Effector memory CD8-positive, alpha-beta T cell (primary cell): ENCODE measurements around the gene BPGM.

Source experiments
- ATAC-seq: fragments of 150-1000 bp; cut with Tn5 transposase; replicated peaks from 2 replicates; pipeline ENCODE4 v1.10.0; 2021; ENCODE audit warnings: mild to moderate bottlenecking, moderate library complexity
- DNase-seq, 3 experiments: peaks; one replicate each; pipeline ENCODE4 v3.0.0; 2021
- H3K27ac Mint-ChIP-seq, 2 donors: one replicate each; pipeline ENCODE4 v1.8.0; 2022; ENCODE audit warnings: mild to moderate bottlenecking in 2 of 2, mixed read lengths in 2 of 2, moderate library complexity in 2 of 2
- H3K27me3 Mint-ChIP-seq, 2 donors: one replicate each; pipeline ENCODE4 v1.8.0; 2022; ENCODE audit warnings: mixed read lengths in 2 of 2
- H3K36me3 Mint-ChIP-seq: one replicate; pipeline ENCODE4 v1.8.0; 2022; ENCODE audit warnings: mild to moderate bottlenecking, moderate library complexity, mixed read lengths; ENCODE audit not compliant: insufficient read depth
- H3K4me1 Mint-ChIP-seq, 2 donors: one replicate each; pipeline ENCODE4 v1.8.0; 2022; ENCODE audit warnings: low read depth in 2 of 2, mixed read lengths in 2 of 2
- H3K4me3 Mint-ChIP-seq, 2 donors: one replicate each; pipeline ENCODE4 v1.8.0; 2022; ENCODE audit warnings: mild to moderate bottlenecking in 2 of 2, mixed read lengths in 2 of 2, moderate library complexity in 2 of 2
- H3K9me3 Mint-ChIP-seq, 2 donors: one replicate each; pipeline ENCODE4 v1.8.0; 2022; ENCODE audit warnings: mixed read lengths in 2 of 2

BPGM gene

GRCh38 chr7:134710854-134711624, 64.4 kb downstream of the BPGM start:
- H3K4me1 Mint-ChIP-seq, result peaks cover 9 to 14% of the 10 kb centered on the region in 2 donors
- peak overlapping the region; percentile 11 to 23 for H3K4me3 Mint-ChIP-seq
- no peaks in the 10 kb centered on the region for H3K9me3 Mint-ChIP-seq
- H3K27ac Mint-ChIP-seq, result peak overlapping the region; percentile 91 to 92
- peaks cover 0 to 16% of the 10 kb centered on the region in 2 donors for H3K27me3 Mint-ChIP-seq
- peaks cover 3% of the 10 kb centered on the region for H3K36me3 Mint-ChIP-seq
- ATAC-seq, result peak; percentile 90
- peak; percentile 9 to 29 (median 18) for DNase-seq

GRCh38 chr7:134712196-134712595, 65.5 kb downstream of the BPGM start:
- ATAC-seq (no peak), DNase-seq (no peak)
- peaks cover 3% of the 10 kb centered on the region for H3K36me3 Mint-ChIP-seq
- H3K9me3 Mint-ChIP-seq, result no peaks in the 10 kb centered on the region
- peaks cover 9 to 14% of the 10 kb centered on the region in 2 donors for H3K4me1 Mint-ChIP-seq
- no peak overlapping the region for H3K4me3 Mint-ChIP-seq
- H3K27me3 Mint-ChIP-seq, result peaks cover 0 to 16% of the 10 kb centered on the region in 2 donors
- H3K27ac Mint-ChIP-seq, result no peak overlapping the region

GRCh38 chr7:134714470-134715205, 68.0 kb downstream of the BPGM start:
- ATAC-seq (no peak), DNase-seq (no peak)
- Mint-ChIP-seq H3K4me3 (no peak overlapping the region), H3K36me3 (peaks cover 3% of the 10 kb centered on the region), H3K4me1 (peaks cover 9 to 14% of the 10 kb centered on the region in 2 donors), H3K9me3 (no peaks in the 10 kb centered on the region), H3K27ac (no peak overlapping the region), H3K27me3 (peaks cover 9 to 16% of the 10 kb centered on the region in 2 donors)

- Mint-ChIP-seq H3K9me3 (no peaks in the 10 kb centered on the region), H3K27ac (no peak overlapping the region), H3K27me3 (peaks cover 9 to 15% of the 10 kb centered on the region in 2 donors), H3K4me3 (no peak overlapping the region), H3K4me1 (no peaks in the 10 kb centered on the region), H3K36me3 (no peaks in the 10 kb centered on the region)
- DNase-seq (no peak), ATAC-seq (no peak)
Observed at GRCh38 chr7:134718211-134718875, 71.7 kb downstream of the BPGM start.

- no peaks in the 10 kb centered on the region for H3K36me3 Mint-ChIP-seq
- ATAC-seq (no peak), DNase-seq (no peak)
- no peak overlapping the region for H3K4me3 Mint-ChIP-seq
- H3K27me3 Mint-ChIP-seq, result peaks cover 0 to 9% of the 10 kb centered on the region in 2 donors
- H3K9me3 Mint-ChIP-seq, result no peaks in the 10 kb centered on the region
- H3K27ac Mint-ChIP-seq, result no peak overlapping the region
- H3K4me1 Mint-ChIP-seq, result no peaks in the 10 kb centered on the region
Observed at GRCh38 chr7:134720091-134720935, 73.7 kb downstream of the BPGM start.

- Mint-ChIP-seq H3K4me1 (no peaks in the 10 kb centered on the region), H3K36me3 (no peaks in the 10 kb centered on the region), H3K4me3 (no peak overlapping the region), H3K27ac (no peak overlapping the region), H3K9me3 (no peaks in the 10 kb centered on the region), H3K27me3 (peaks cover 0 to 9% of the 10 kb centered on the region in 2 donors)
- ATAC-seq (no peak), DNase-seq (no peak)
Observed at GRCh38 chr7:134721171-134721570, 74.5 kb downstream of the BPGM start.

GRCh38 chr7:134722786-134723322, 76.2 kb downstream of the BPGM start:
- ATAC-seq (no peak), DNase-seq (no peak)
- no peak overlapping the region for H3K4me3 Mint-ChIP-seq
- no peaks in the 10 kb centered on the region for H3K4me1 Mint-ChIP-seq
- H3K27ac Mint-ChIP-seq, result no peak overlapping the region
- H3K9me3 Mint-ChIP-seq, result no peaks in the 10 kb centered on the region
- H3K36me3 Mint-ChIP-seq, result no peaks in the 10 kb centered on the region
- peaks cover 0 to 9% of the 10 kb centered on the region in 2 donors for H3K27me3 Mint-ChIP-seq

- Mint-ChIP-seq H3K4me1 (no peaks in the 10 kb centered on the region), H3K27me3 (peaks cover 0 to 7% of the 10 kb centered on the region in 2 donors), H3K27ac (no peak overlapping the region), H3K36me3 (no peaks in the 10 kb centered on the region), H3K4me3 (no peak overlapping the region), H3K9me3 (no peaks in the 10 kb centered on the region)
- ATAC-seq (no peak), DNase-seq (no peak)
Observed at GRCh38 chr7:134723892-134724291, 77.2 kb downstream of the BPGM start.

- Mint-ChIP-seq H3K4me1 (no peaks in the 10 kb centered on the region), H3K36me3 (no peaks in the 10 kb centered on the region), H3K9me3 (no peaks in the 10 kb centered on the region), H3K27me3 (no peaks in the 10 kb centered on the region), H3K27ac (no peak overlapping the region), H3K4me3 (no peak overlapping the region)
- no peak for ATAC-seq
- no peak for DNase-seq
Observed at GRCh38 chr7:134724606-134725005, 78.0 kb downstream of the BPGM start.

GRCh38 chr7:134726581-134726980, 79.9 kb downstream of the BPGM start:
- no peaks in the 10 kb centered on the region for H3K4me1 Mint-ChIP-seq
- no peaks in the 10 kb centered on the region for H3K9me3 Mint-ChIP-seq
- DNase-seq, result no peak
- no peaks in the 10 kb centered on the region for H3K36me3 Mint-ChIP-seq
- no peak overlapping the region for H3K4me3 Mint-ChIP-seq
- H3K27ac Mint-ChIP-seq, result no peak overlapping the region
- ATAC-seq, result no peak
- H3K27me3 Mint-ChIP-seq, result no peaks in the 10 kb centered on the region

- Mint-ChIP-seq H3K27me3 (no peaks in the 10 kb centered on the region), H3K36me3 (no peaks in the 10 kb centered on the region)
Observed at GRCh38 chr7:134727711-134728110, 81.1 kb downstream of the BPGM start.

More at GRCh38 chr7:134727711-134728110, 81.1 kb downstream of the BPGM start:
- no peaks in the 10 kb centered on the region for H3K9me3 Mint-ChIP-seq
- ATAC-seq (no peak), DNase-seq (no peak)
- H3K4me1 Mint-ChIP-seq, result no peaks in the 10 kb centered on the region
- H3K4me3 Mint-ChIP-seq, result no peak overlapping the region
- H3K27ac Mint-ChIP-seq, result no peak overlapping the region
